ELF-1 (cell line): ENCODE results near the gene CCNL1.

ENCODE experiments used
- DNase-seq: peaks from one replicate; pipeline ENCODE4 v3.0.0-alpha.2; 2016; ENCODE audit warnings: low read depth, low spot score

CCNL1 gene

DNA sequence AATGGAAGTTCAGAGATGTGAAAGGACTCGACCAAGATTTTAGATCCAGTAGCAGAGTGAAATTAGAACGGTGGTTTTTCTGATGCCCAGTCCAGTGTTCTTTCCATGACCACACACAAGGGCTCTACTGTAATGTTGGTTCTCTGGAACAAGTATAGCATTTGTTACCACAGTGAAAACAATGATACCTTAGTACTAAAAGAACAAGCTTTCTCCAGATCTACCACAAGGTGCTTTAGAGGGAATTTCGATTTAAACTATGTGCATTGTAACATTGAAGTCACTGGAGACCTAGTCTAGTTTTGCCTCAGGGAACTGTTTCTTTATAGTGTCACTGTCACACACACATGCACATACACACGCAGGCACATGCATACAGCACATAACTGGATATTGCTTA lies 12.8 kb upstream of the CCNL1 start:
- DNase-seq, result no peak

DNA sequence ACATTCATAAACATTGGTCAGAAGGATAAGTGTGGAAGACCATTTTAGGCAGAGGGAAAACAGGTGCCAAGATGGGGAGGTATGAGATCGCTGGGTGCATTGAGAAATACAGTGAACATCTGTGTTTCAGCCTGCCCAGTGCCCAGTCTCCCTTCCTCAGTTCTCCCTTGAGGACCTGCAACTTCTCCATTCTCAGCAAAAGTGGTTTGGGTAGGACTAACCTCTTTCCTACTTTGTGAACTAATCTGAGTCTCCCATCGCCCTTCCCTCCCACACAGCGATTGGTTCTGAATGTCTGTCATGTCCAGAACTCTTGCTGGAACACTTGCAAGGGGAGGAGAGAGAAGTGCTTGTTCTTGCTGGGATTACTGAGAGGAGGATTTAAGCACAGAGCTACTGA lies 10.9 kb upstream of the CCNL1 start:
- DNase-seq, result no peak

DNA sequence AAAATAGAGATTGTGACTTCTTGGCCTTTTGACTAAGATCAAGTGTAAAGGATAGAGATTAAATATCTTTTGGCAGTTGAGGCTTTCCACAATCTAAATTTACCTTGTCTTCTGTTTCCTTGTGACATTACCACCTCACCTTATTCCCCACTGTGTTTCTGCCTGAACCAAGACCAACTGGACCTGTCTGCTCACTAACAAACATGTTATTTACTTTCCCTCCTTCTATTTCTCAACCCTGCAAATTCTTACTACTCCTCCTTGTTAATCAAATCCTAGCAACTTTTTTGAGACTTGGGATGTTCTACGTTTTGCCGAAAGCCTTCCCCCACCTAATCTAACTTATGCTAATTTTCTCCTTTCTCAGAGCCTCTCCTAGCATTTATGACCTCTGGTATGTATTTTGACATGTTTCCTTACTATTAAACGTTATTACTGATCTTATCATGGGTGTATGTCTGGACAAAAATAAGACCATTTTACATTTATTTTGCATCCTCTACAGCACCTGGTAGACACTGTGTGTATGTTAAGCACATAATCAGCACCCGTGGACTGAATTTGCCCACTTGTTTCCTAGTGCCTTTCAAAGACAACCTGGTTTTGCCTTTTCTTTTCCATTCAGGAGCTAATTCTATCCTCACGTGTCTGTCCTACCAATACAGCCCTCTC lies 7.6 kb upstream of the CCNL1 start:
- DNase-seq, result no peak

DNA sequence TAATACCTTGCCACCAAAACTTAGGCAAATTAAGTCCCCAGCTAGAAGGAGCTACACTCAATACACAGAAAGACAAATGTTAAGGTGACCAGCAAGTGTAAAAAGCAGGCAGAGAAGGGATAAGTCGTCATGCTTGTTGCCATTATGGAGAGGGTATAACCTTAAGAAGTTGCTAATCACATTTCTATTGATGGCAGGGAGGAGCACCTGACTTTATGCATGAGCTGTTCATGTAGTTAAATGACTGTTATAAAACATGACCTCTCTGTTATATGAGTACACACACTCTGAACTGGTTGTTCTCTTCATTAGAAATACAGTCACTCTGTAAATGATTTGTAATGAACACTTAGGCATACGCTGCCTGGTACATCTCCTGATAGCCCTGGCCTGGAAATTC lies 6.6 kb upstream of the CCNL1 start:
- no peak for DNase-seq

DNA sequence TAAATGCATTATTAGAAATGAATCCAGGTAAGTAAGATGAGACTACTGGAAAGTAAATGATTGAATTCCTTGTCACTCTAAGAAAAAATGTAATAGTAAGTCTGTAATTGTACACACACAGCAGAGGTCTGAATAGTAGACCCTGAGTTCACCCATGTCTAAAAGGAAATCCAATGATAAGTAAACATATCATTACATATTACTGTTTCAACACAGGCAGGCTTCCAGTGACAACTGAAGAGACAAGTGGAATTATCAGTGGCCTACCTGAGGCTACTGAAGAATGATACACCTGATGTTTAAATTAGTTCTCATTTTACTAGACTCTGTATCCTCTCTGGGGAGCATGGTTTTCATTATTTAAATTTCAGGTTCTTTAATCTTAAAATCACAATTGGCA lies 6.2 kb upstream of the CCNL1 start:
- no peak for DNase-seq

DNA sequence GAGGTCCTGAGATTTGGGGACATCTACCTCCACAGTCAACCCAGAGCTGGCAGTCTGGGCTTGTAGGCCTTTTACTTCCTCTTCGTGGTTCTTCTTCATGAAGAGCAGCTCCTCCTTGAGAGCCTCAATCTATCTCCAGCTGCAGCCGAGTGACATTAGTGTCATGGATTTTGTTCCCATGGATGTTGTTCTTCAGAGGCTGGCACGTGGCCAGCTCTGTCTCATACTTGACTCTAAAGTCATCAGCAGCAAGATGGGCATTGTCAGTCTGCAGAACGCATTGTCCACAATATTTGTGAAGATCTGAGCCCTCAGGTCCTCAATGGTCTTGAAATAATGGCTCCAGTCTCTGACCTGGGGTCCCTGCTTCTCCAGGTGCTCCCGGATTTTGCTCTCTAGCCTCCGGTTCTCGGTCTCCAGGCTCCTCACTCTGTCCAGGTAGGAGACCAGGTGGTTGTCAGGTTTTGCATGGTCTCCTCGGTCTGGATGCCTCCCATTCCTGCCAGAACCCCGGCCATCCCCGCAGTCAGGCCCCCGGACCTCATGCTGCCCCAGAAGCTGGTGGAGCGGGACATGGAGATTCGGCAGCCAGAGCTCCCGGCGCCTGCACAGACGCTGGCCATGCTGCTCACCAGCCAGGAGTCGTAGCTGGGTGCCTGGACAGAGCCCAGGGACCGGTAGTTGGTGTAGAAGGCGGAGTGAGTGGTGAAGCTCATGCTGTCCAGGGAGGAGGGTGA lies 3.4 kb upstream of the CCNL1 start:
- DNase-seq, result no peak

DNA sequence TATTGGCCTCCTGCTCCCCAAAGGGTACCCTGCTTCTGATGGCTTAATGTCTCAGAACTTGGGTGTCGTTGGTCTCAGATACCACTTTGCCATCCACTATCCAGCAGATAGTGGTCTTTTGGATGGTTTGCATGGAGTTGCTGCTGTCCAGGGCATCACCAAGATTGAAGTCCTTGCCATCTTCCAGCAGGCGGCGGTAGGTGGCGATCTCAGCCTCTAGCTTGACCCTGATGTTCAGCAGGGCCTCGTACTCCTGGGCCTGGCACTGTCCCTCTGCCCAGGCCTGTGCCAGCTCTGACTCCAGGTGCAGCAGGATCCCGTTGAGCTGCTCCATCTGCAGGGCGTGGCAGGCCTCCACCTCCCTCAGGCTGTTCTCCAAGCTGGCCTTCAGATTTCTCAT lies 2.7 kb upstream of the CCNL1 start:
- peak; percentile 46 for DNase-seq

DNA sequence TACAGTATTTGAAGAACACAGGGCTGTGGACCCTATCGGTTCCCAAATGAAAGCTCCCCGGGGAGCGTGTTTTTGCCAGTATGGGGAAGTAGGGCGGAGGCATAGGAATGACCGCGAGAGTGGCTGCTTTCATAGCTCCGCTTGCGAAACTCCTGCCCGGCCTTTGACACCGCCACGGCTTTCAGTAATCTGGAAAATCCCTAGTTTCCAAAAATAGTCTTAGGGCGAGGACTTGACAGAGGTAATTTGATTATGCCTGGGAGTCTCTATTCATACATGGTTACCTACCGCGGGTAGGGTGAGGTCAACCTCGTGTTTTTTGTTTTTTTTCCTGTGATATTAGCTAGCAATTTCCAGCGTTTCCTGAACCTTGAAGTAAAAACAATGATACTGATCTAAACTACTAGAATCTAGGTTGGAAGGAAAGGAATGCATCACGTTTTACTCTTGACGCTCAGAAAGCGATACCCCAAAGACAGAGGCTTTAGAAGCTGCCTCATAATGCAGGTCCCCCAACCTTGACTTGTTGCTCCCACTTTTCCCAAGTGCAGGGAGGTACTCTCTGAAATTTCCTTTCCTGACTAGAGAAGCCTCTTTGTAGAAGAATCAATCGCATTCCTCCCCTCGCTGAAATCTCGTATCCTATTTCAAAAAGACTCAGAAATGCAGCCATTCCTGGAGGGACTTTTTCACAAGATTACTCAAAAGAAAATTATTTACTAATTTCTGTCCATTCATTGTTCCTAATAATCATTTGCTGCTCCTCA lies 894 bp upstream of the CCNL1 start:
- peak; percentile 69 for DNase-seq

DNA sequence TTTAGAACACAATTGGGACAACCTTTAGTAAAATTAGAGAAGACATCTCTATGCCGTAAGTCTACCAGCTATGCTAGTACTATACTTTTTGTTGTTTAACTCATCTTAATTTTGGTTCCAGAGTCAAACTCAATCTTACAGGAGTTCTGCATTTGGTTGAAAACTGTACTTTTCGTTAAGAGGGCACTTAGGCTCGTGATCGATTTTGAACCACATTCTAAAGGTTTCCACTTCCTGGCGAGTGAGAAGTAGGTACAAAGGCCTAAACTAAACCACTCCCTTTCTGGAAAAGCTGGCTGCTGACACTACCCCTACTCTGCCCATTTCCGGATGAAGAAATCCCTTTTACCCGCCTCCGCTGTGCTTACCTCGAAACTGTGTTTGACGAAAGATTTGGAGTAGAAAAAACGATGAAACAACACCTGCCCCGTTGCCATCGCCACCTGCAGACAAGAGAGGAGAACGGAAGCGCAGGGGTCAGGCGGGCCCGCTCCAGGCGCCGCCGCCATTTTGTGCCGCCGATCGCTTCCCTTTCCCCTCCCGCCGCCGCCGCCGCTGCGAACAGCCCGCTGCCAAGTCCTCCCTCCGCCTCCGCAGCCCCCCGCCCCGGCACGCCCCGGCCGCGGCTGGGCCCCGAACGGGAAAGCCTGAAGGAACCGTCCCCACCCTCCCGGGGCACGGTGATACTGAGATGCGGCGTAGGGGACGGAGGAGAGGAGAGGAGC lies 748 bp downstream of the CCNL1 start:
- peak; percentile 67 for DNase-seq

DNA sequence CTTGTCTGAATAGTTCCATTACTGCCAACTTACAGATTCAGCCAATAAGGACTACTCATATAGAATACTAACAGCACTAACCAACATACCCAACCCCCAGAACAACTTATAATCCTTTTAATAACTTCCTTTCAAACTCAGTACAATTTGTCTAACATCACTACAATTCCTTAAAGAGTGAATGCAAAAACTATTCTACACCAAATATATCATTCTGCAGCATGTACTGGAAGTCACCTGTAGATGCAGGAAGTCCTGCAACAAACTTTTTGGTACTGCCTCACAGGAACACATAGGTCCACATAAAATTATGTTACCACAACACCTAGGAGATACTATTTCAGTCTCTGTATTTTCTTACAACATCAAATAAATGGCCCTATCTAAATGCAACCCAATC lies 2.1 kb downstream of the CCNL1 start:
- DNase-seq, result no peak

DNA sequence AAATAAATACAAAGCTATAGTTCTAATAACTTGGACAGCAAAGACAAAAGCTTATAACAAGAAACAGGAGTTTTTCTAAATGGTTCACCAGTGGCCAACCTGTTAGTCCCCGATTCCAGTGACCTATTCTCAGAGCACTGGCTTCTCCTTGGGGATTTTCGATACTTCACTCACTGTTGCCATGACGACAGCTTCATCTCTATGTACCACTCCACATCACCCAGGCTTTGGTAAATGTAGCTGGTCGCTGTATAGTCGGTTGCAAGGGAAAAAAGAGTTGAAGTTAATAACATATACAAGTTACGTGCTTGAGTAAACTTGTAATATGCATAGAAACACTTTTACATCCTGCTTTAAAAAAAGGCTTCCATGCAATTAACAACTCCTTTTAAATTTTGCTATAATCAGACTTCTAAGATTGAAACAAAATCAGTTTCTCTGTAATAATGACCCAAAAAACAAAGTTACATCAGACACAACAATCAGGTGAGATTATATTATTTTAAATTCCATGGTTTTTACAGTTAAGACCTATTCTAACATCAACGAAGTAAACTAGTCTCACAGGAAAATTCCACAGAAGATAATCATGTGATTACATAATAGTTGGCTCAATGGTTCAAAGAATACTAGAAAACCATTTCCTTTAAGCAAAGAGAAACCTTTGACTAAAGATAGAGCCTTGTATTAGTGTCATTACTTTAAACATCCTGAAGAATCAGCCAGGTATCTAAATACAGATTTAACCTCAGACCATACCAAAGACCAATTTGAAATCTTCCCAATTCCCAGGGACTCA lies 2.9 kb downstream of the CCNL1 start:
- no peak for DNase-seq

DNA sequence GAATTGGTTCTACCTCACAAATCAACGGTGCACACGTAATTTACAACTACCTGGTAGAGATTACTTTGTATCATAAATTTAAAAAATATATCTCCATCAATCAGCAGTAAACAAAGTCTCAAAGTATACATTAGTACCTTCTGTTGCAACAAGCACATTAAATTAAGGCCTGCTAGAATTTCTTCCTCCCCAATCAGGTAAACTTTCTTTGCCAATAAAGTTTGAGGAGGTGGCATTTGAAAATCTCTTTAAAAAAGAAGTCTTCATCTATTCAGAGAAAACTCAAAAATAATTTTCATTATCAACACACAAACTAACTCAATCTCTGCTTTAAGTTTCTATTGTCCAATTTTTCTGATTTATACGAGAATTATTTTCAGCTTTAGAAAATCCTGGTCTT lies 4.4 kb downstream of the CCNL1 start:
- DNase-seq, result no peak

DNA sequence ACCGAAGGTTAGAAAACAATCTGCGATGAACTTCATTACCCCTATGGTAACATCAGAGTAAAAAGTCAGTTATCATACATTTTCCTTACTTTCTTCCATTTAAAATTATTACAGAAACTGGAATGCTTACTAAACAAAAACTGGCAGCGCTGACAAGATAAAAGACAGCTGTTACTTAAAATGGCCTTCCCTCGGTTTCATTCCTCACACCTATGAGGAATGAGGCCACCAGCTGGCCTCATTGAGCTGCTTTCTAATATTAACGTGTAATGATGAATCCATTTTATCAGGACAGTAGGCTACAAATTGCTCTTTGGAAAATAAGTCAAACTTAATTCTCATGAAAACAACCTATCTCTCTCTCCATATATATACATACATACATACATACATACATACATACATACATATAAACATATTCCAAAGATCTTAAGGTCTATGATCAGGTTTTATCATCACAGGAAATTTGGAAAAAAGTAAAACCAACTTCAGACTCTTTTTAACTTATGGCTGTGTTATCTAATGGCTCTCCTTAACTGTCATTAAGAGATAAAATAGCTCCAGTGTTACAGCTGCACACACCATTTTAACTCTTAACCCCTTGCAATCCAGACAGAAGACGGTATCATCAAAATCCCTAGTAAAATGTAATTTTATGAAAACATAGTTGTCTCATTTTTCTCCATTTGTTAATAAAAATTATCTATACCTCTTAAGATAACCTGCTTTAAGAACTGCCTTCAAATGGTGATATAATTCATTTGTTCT lies 5.2 kb downstream of the CCNL1 start:
- DNase-seq, result no peak

DNA sequence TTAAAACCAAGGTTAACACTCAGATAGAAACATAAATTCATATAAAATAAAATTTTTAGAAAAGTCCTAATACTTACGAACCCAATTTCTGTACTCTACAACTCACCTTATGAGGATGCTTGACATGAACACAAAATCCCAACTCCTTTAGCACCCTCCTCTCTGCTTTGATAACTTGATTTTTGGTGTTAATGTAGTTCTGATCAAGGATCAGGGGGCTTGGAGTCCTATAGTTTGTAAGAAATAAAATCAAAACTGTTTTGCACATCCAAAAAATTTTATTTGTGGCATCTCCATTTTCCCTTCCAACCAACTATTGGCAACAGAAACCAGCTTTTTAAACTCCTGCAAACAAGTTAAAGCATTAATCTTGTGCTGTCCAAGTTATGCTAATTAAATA lies 7.0 kb downstream of the CCNL1 start:
- no peak for DNase-seq

DNA sequence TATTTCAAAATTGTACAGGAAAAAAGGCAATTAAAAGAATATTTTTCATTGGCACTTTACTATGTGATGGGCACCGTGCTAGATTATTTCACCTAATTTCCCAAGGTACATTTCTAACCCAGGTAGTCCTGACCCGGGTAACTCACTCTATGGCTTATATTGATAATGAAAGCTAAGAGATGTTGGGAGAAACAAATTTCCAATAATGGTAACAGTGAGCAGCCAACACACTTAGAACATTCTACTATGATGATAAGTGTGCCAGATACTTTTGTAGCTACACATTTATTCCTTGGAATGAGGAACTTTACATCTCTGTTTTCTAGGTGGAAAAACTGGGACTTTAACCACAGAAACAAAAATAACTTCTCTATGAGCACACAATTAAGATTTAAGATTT lies 7.5 kb downstream of the CCNL1 start:
- no peak for DNase-seq

DNA sequence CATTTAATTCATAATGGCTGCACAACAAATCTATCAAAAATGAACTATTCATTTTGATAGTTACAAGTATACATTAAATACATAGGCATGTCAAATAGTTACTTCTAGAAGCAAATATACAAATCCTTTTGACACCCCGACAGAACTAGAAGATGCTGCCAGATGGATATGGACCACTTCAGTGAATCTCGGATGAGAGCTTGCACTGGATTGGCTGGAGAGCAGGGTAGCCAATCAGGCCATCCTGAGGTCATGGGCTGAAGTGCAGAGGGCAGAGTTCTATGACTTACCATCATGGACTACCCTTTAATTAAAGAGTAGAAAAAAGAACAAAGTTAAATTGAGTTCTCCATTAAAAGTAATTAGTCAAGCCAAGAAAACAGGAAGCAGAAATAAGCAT lies 8.3 kb downstream of the CCNL1 start:
- DNase-seq, result no peak

DNA sequence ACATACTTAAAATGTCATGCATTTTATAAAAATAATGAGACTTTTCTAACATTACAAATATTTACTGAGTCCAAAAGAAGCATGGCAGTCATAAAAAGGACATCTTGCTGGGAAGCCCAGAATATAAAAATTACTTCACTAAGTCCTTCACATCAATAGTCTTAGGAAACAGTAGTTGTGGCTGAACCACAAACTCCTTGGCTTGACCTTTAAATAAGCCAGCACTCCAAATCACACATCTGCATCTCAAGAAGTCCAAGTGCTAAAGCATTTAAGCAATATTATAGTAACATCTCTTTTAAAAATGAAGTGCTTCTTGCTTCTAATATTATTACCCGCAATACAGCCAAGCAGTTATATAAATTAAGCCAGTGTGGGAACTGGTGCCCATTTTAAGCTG lies 8.8 kb downstream of the CCNL1 start:
- no peak for DNase-seq

DNA sequence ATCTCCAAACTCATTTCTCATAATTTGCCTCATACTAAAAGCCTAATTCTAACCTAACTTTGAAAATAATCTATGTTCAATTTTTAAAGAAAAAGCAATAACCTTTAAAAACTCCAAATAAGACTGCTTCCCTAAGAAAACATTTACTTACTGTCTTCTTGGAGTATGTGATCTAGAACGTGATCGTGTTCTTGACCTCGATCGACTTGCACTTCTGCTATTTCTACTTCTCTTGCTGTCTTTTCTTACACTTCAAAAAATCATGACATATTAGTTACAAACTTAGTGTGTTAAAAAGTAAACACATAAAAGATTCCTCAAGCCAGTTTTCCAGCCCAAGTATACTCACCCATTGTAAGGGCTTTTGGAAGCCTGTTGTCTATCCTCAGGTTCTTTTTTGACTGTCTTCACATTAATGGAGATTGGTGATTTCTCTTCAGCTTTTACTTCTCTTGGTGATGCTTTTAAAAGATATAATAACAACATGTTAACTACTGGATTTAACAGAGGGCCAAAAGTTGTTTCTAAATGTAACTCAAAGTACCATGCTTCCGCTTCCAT lies 10.7 kb downstream of the CCNL1 start:
- DNase-seq, result no peak

DNA sequence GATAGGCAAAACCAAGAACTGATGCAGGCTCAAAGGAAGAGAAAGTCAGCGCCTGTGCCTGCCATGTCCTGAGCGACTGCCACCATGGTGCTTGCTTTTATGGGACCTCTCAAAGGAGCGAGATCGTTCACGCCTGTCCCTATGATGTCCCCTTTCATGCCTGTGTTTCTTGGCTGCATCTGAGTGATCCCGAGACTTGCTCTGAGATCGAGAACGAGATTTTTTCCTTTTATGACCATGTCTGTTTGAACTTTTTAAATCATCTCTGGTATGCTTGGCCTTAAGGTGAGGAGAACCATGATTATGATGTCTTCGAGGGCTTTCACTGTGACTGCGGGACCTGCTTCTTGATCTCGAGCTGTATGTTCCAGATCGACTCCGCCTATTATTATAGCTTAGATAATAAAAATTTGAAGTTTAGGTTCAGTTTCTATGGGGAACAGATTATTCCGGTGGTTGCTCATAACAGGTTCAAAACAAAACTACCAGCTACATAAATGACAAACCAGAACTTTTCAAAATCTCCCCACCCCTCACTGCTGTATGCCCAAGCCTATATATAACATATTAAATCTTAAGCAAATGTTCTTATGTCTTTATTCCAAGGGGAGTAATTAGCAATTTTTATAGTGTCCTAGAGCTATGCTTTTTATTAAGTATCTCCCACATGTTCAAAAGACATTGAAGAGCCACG lies 11.6 kb downstream of the CCNL1 start:
- DNase-seq, result no peak
